GM19193 (cell line): ENCODE results near the gene RLN2.
"Not testable (repeated sequence)": the region's sequence is repeated elsewhere in the genome, so short reads cannot be mapped to it uniquely, and the experiment has no call there.

ENCODE experiments used
- POLR2A ChIP-seq: IDR thresholded peaks from 4 replicates; pipeline ENCODE4 v1.6.1; 2011; ENCODE audit not compliant: insufficient read depth, insufficient read length; ENCODE audit errors: extremely low read depth

Gene RLN2, protein sequence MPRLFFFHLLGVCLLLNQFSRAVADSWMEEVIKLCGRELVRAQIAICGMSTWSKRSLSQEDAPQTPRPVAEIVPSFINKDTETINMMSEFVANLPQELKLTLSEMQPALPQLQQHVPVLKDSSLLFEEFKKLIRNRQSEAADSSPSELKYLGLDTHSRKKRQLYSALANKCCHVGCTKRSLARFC

DNA sequence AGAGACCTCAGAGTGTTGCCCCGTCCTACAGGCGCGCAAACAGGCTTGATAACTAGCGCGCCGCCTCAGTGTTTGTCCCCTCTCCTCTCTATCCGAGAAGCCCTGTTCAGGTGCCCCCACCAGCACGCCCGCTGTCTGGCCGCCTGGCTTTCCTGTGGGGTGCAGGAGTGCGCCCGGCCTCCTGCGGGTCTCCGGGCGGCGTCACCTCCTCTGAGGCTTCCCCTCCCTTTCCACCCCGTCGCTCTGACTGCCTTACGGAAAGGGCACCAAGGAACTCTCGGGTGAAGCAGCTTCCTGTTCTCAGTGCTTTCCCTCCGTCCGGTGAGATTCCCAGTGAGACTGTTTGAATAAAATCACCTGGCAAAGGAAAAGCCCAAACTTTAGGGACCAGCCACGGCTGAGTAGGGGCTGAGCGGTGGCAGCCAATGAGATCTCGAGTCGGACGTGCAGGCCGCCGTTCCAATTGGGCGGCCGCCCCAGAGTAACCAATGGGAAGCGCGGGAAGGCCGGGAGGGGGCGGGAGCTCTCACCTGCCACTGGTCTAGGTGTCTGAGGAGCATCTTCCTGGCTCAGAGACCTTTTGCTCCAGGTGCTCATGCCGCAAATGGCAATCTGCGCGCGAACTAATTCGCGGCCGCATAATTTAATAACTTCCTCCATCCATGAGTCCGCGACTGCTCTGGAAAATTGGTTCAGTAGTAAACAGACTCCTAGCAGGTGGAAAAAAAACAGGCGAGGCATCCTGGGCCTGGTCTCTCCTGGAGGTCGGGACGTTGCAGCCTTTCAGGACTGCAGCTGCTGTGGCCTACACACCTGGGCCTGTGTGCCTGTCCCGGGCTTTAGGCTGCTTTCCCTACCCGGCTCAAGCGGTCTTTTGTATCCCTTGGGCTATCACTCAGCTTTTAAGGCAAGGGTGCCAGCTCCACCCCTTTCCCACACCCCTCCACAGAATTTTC, at the start of gene RLN2:
TSS of gene RLN2 (minus strand) at position 877 of the 956 bp plus-strand sequence. CDS start at position 741, 136 bp downstream.
- TF ChIP-seq POLR2A, result not testable (repeated sequence)

DNA sequence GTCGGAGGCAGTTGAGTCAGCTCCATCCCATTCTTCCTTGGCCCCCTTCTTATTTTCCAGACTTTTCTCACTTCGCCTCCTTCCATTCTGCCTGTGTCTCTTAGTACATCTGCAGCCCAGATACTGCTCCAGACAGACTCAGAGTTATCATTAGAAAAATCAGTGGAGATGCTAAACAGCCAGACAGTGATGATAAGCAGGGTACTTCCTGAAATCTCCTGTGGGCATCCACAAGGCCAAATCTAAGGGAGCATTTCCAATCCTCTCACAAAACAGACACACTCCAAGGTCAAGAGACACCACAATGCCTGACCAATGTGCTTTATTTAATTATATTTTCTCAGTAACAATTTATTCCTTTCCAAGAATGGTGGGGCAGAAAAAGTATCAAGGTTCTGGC, 49.7 kb upstream of the RLN2 start:
- TF ChIP-seq POLR2A, result no peak

- TF ChIP-seq POLR2A, result no peak
Measured at GRCh38 chr9:5352637-5353248, 48.2 kb upstream of the RLN2 start.

DNA sequence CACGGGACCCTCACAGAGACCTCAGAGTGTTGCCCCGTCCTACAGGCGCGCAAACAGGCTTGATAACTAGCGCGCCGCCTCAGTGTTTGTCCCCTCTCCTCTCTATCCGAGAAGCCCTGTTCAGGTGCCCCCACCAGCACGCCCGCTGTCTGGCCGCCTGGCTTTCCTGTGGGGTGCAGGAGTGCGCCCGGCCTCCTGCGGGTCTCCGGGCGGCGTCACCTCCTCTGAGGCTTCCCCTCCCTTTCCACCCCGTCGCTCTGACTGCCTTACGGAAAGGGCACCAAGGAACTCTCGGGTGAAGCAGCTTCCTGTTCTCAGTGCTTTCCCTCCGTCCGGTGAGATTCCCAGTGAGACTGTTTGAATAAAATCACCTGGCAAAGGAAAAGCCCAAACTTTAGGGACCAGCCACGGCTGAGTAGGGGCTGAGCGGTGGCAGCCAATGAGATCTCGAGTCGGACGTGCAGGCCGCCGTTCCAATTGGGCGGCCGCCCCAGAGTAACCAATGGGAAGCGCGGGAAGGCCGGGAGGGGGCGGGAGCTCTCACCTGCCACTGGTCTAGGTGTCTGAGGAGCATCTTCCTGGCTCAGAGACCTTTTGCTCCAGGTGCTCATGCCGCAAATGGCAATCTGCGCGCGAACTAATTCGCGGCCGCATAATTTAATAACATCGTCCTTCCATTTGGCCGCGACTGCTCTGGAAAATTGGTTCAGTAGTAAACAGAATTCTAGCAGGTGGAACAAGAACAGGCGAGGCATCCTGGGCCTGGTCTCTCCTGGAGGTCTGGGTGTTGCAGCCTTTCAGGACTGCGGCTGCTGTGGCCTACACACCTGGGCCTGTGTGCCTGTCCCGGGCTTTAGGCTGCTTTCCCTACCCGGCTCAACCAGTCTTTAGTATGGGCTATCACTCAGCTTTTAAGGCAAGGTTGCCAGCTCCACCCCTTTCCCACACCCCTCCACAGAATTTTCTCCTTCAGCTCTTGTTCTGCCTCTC, 34.8 kb upstream of the RLN2 start, which contains the start of gene RLN1:
TSS of gene RLN1 (minus strand) at position 885 of the 990 bp plus-strand sequence. CDS start at position 755, 130 bp downstream.
- not testable (repeated sequence) for TF ChIP-seq POLR2A

DNA sequence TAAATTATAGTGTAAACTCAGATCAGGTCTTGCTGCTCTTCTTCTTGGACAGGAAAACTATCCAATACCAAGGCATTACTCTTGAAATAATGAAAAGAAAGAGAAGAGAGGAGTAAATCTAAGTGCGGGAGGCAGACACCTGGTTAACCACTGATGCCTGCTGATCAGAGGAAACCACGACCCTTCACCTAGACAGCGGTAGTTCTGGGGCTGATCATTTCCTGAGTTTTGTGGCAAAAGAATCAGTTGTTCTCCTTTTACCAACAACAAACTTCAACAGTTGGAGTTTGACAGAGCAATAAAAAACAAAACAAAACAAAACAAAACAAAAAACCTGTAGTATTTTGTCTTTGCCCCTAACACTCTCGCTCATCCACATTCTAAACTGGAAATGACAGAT, 32.2 kb upstream of the RLN2 start:
- no peak for TF ChIP-seq POLR2A

- TF ChIP-seq POLR2A, result no peak
Measured at GRCh38 chr9:5326893-5327548, 22.5 kb upstream of the RLN2 start.

DNA sequence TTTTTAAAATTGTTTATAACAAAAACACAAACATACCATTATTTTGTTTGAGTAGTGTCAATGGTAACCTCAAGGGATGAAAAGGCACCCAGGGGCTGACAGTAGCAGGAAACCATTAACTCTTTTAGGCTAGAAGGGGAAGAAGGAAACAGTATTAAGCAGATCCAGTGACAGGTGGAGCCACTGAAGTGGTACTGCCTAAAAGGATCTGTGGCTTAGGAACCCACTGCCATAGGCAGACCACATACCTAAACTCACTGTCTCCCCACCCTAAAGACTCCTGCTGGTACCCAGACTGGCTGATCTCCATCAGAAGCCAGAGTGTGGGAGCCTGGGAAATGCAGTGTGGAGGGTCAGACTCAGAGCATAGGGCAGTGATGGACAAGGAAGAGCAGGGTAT, 21.7 kb upstream of the RLN2 start:
- no peak for TF ChIP-seq POLR2A

- no peak for TF ChIP-seq POLR2A
Measured at GRCh38 chr9:5321058-5321457, 16.5 kb upstream of the RLN2 start.

GRCh38 chr9:5315187-5315923, 10.8 kb upstream of the RLN2 start:
- no peak for TF ChIP-seq POLR2A

GRCh38 chr9:5310851-5311250, 6.3 kb upstream of the RLN2 start:
- no peak for TF ChIP-seq POLR2A

DNA sequence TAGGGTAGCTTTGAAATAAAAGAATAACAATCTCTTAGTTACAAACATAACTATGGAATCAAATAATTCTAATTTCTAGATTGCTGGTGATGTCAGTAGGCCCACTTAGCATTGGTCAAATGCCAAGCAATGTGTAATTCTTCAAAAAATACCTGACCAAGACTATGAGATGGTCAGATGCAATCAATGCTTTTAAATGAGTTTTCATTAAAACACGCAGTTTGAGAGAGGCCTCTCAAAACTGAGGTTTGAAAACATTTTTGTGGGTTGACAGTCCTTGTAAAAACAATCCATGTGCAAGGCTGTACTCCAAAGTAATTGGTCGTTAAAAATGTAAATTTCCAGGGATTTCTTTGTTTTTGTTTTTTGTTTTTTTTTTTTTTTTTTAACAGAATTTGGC, 1.2 kb upstream of the RLN2 start:
- no peak for TF ChIP-seq POLR2A

- TF ChIP-seq POLR2A, result no peak
Measured at GRCh38 chr9:5301544-5301943, 3.0 kb downstream of the RLN2 start.

- TF ChIP-seq POLR2A, result no peak
Measured at GRCh38 chr9:5292141-5292540, 12.4 kb downstream of the RLN2 start.
